Non-pigmented ciliary epithelial cell (primary cell): ENCODE results near the gene MPL.
A peak's percentile ranks its signal among the peaks of the same experiment; 100 is the strongest.
"Not testable (repeated sequence)": the region's sequence is repeated elsewhere in the genome, so short reads cannot be mapped to it uniquely, and the experiment has no call there.

Experiments
- DNase-seq: peaks from one replicate; pipeline ENCODE4 v3.0.0-alpha.2; 2010; ENCODE audit warnings: low read depth

Gene MPL

GRCh38 chr1:43357251-43357650 lies 19.6 kb downstream of the MPL start:
- DNase-seq = no peak

- no peak for DNase-seq
Observed at GRCh38 chr1:43358121-43358745, 20.6 kb downstream of the MPL start.

GRCh38 chr1:43358746-43359693 lies 21.4 kb downstream of the MPL start, which contains the start of gene CDC20:
TSS of gene CDC20 (plus strand) at chr1:43358981. CDS start at chr1:43359216, 235 bp downstream.
- DNase-seq = peak; percentile 76

GRCh38 chr1:43359696-43360095 lies 22.1 kb downstream of the MPL start:
- no peak for DNase-seq

GRCh38 chr1:43360616-43361015 lies 23.0 kb downstream of the MPL start:
- DNase-seq = no peak

- DNase-seq = no peak
Observed at GRCh38 chr1:43363283-43363934, 25.8 kb downstream of the MPL start.

- no peak for DNase-seq
Observed at GRCh38 chr1:43363935-43364525, 26.4 kb downstream of the MPL start.

- DNase-seq = no peak
Observed at GRCh38 chr1:43365678-43366077, 28.1 kb downstream of the MPL start.

- no peak for DNase-seq
Observed at GRCh38 chr1:43366179-43366578, 28.6 kb downstream of the MPL start.

- no peak for DNase-seq
Observed at GRCh38 chr1:43366601-43367025, 29.0 kb downstream of the MPL start.

- DNase-seq = no peak
Observed at GRCh38 chr1:43367026-43367903, 29.6 kb downstream of the MPL start.

- no peak for DNase-seq
Observed at GRCh38 chr1:43367904-43368645, 30.5 kb downstream of the MPL start, which contains the start of gene ELOVL1. TSS of gene ELOVL1 (minus strand) at chr1:43368011. CDS start at chr1:43365609, 2,402 bp downstream.

GRCh38 chr1:43368646-43369020 lies 31.0 kb downstream of the MPL start:
- no peak for DNase-seq

GRCh38 chr1:43369779-43370178 lies 32.2 kb downstream of the MPL start:
- DNase-seq = not testable (repeated sequence)

GRCh38 chr1:43370564-43370963 lies 32.9 kb downstream of the MPL start:
- DNase-seq = no peak

GRCh38 chr1:43372172-43372571 lies 34.6 kb downstream of the MPL start:
- DNase-seq = no peak

- DNase-seq = no peak
Observed at GRCh38 chr1:43373066-43373940, 35.7 kb downstream of the MPL start.

- no peak for DNase-seq
Observed at GRCh38 chr1:43376723-43377235, 39.2 kb downstream of the MPL start.

- no peak for DNase-seq
Observed at GRCh38 chr1:43377831-43378230, 40.2 kb downstream of the MPL start.
